ENCODE measurements around the gene RIPK1. TPM values are rescaled to one million over a fixed set of nuclear protein-coding genes. Genes with fewer than 3 reads are reported as not detected.

RIPK1 gene
- polyA plus RNA-seq, 10 donors: 10.4 to 16.4 (median 12.4) TPM

- no peak for DNase-seq
Observed at GRCh38 chr6:3079682-3080081, 11.4 kb downstream of the RIPK1 start.

DNA sequence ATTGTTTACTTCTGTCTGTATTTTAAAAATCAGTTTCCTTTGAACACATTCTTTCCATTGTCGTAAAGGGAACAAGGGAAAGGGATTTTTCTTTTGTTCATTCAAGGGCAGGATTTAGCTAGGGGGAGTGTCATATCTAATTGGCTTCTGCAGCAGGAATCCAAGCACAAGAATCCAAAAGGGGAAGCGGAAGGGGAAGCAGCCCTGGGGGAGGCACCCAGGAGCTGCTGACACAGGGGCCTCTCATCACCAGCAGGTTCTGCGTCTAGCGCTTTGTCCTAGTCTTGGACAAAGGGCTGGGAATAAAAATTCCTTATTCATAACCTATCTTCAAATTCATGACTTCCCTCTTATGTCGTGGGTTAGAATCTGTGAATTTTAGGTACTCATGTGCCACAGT, 13.7 kb downstream of the RIPK1 start:
- DNase-seq: peak in 1 of 3 donors; percentile 42

DNA sequence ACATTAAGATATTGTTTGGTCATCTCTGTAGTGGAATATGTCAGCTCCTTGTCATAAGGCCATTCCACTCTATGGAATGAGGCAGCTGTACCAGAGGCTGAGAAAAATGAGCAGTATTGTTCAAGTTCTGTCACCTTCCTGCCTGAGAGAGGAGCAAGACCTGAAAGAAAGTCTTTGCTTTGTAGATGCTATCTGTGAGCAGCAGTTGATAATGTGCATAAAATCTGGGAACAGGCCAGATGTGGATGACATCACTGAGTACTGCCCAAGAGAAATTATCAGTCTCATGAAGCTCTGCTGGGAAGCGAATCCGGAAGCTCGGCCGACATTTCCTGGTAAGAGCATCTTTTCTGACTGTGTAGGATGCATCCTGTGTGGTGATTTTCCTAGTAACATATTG, 16.8 kb downstream of the RIPK1 start:
- DNase-seq: no peak

DNA sequence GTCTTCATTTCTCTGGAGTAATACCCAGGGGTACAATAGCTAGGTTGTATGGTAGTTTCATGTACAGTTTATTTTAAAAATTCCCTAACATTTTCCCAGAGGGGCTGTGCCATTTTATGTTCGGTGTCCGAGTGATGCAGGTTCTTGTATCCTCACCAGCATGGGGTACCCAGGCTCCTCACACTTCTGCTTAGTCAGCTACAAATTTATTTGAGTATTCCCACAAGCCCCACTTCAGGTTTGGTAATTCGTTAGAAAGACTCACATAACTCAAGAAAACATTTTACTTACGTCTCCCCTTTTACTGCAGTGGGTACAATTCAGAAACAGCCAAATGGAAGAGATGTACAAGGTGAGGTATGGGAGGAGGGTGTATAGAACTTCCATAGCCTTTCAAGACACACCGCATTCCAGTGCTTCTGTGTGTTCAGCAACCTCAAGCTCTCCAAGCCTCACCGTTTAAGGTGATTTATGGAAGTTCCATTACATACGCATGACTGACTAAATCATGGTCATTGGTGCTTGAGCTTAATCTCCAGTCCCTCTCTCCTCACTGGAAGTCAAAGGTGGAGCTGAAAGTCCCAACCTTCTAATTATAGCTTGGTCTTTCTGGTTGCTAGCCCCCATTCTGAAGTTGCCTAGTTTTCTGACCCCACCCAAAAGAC, 18.1 kb downstream of the RIPK1 start:
- no peak for DNase-seq

GRCh38 chr6:3088446-3088845, 20.2 kb downstream of the RIPK1 start:
- peak in 2 of 3 donors; percentile 27 to 39 for DNase-seq

GRCh38 chr6:3088968-3089367, 20.7 kb downstream of the RIPK1 start:
- DNase-seq: peak; percentile 44 to 88 (median 79)

- no peak for DNase-seq
Observed at GRCh38 chr6:3090013-3090412, 21.7 kb downstream of the RIPK1 start.

DNA sequence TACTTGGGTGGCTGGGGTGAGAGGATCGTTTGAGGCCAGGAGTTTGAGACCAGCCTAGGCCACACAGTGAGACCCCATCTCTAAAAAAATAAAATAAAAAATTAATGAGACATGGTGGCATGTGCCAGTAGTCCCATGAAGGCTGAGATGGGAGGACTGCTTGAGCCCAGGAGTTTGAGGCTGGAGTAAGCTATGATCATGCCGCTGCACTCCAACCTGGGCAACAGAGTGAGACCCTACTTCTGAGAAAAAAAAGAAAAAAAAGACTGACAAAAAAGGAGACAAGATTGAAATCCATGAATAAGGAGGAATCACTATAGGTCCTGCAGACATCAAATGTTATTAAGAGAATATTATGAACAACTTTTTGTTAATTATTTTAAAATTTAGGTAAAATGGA, 26.5 kb downstream of the RIPK1 start:
- DNase-seq: no peak

DNA sequence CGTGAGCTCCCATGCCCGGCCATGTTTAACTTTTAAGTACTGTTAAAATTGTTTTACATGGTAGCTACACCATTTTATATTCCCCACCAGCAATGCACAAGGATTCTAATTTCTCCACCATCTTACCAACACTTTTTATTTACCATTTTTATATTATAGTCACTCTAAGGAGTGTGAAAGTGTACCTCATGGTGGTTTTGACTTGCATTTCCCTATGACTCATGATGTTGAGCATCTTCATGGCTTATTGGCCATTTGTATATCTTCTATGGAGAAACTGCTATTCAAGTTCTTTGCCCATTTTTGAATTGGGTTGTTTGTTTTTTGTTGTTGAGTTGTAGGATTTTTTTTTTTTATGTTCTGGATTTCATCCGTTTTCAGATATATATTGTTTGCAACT, 34.6 kb downstream of the RIPK1 start:
- DNase-seq: no peak

GRCh38 chr6:3108746-3109414, 40.6 kb downstream of the RIPK1 start:
- no peak for DNase-seq

- DNase-seq: no peak
Observed at GRCh38 chr6:3109761-3110160, 41.5 kb downstream of the RIPK1 start.

DNA sequence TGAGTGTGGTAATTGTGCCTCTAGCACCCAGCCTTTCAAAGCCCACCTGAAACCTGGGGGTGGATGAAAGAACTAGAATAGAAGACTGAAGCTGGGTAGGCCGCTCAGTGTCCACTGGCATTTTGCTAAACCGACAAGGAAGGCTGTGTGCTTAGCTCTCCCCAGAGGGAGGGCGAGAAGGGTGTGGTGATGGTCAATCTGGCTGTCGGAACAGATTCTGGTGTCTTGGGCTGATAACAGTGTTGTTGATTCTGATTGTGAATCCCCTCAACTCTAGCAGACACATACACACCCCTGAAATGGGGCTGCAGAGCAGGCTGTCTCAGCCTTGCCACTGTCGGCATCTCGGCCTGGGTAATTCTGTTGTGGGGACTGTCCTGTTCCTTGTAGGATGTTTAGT, 46.1 kb downstream of the RIPK1 start:
- no peak for DNase-seq

- DNase-seq: no peak
Observed at GRCh38 chr6:3117912-3118352, 49.6 kb downstream of the RIPK1 start.

GRCh38 chr6:3118353-3119039, 50.2 kb downstream of the RIPK1 start, which contains the start of gene BPHL:
Gene BPHL, plus strand, starts transcription at chr6:3118711. Its CDS starts 30 bp downstream, at chr6:3118741.
- peak; percentile 94 to 99 (median 97) for DNase-seq

GRCh38 chr6:3119040-3119723, 50.9 kb downstream of the RIPK1 start:
- DNase-seq: no peak

DNA sequence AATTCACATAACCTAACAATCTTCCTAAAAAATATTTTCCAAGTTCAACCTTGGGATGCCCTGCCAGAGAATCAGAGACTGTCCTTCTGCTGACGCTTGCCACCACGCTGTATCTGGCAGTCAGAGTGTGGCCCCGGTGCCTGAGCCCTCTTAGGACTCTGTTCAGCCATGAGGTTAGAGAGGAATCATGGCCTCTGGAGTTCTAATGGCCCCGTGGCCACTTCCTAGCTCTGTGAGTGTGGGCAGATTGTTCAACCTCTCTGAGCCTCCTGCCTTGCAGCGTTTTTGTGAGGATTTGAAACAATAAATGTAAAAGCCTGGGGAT, 52.4 kb downstream of the RIPK1 start:
- DNase-seq: no peak

DNA sequence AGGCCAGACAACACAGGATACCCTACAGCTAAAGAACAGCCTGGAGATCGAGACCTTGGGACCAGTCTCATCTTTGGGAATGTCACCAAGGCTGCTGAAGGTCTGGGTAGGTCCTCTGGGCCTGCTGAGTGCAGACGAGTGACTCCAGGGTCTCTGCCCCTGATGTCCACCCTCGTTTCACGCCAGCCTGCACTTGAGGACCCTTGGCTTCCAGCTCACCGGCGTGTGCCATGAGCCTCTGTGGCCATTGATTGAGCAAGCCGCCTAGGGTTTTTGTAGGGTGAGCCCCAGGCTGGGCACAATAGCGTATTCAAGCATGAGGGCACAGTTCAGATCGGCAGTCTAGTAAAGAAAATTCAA, 54.5 kb downstream of the RIPK1 start:
- no peak for DNase-seq

DNA sequence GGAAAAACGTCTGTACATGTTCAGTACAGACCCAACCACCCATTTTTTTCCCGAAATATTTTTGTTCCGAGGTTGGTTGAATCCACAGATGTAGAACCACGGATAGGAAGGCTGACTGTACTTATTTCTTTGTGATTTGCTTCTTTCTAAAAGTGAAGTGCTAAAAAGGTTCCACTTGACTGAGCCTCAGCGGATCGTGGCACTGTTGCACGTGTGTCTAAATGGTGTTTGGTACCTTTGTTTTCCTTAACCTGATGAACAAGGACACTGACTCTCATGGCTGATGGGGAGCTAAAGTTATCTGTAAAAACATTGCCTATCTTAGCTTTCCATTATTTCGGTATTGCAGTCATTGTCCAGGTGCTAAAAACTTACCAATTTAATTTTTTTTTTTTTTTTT, 56.4 kb downstream of the RIPK1 start:
- no peak for DNase-seq

- no peak for DNase-seq
Observed at GRCh38 chr6:3125815-3126214, 57.5 kb downstream of the RIPK1 start.

GRCh38 chr6:3128356-3129108, 60.2 kb downstream of the RIPK1 start:
- DNase-seq: peak in 2 of 3 donors; percentile 28 to 31

DNA sequence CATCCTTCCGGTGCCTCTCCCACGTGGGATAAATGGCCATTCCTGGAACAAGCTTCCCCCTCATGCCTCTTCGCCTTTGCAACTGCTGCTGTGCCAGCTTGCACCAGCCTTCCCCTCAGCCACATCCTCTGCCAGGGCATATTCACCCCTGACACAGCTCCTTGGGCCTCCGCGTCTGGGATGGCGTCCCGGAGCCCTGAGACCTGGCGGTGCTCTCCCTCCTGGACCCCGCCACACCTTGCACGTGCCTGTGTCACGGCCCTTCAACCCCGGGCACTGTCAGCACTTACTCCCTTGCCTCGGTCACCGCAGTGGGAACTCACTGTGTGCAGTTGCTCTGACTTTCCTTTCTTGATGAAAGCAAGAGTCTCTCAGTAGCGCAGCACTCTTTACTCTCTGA, 63.4 kb downstream of the RIPK1 start:
- no peak for DNase-seq

GRCh38 chr6:3133515-3133914, 65.2 kb downstream of the RIPK1 start:
- no peak for DNase-seq

Data from muscle of back (tissue), 11 donors.